ENCODE data around the gene SNX25. TPM values are rescaled to one million over a fixed set of nuclear protein-coding genes. Genes with fewer than 3 reads are reported as not detected.

Gene SNX25
- total and polyA plus RNA-seq, 2 of the 13 experiments (the other 11 are each of a cell fraction or from before 2014, with no cell fraction given): 23.4 to 23.5 TPM

- FAIRE-seq: no peak
- no peak for DNase-seq (ENCODE audit: low spot score)
- H3K9me3 ChIP-seq (ENCODE audit: low read length): no peaks in the 10 kb centered on the region
- WGBS (ENCODE audit: low lambda C conversion rate): 91% methylated on average over 4 of the region's 4 CpGs
- H3K4me2 ChIP-seq (ENCODE audit: low read depth, low read length): no peak overlapping the region
- H3K36me3 ChIP-seq (replicated peaks in 1 of 2; ENCODE audit: control insufficient read depth in 1 of 2, insufficient read depth in 2 of 2, low read length in 2 of 2): peaks cover 6 to 21% of the 10 kb centered on the region in 2 experiments; a peak in 4 of 5 replicates
- H4K20me1 ChIP-seq (ENCODE audit: insufficient read depth, low read length): no peaks in the 10 kb centered on the region
- H3K27ac ChIP-seq (ENCODE audit: extremely low read length, insufficient read depth, low read length): no peak overlapping the region
- H3K27me3 ChIP-seq (ENCODE audit: control insufficient read depth in 1 of 2, insufficient read depth in 2 of 2, low read length in 2 of 2): no peaks in the 10 kb centered on the region
- BruUV-seq (replicated peaks): no TSS peak
- intact Hi-C loops (cut with micrococcal nuclease; ENCODE audit: unreplicated experiment): no loop called here
- H3K4me3 ChIP-seq (replicated peaks in 1 of 3; ENCODE audit: insufficient read depth in 1 of 3, low read depth in 2 of 3, low read length in 3 of 3): no peak overlapping the region
- no peaks in the 10 kb centered on the region for H3K4me1 ChIP-seq (ENCODE audit: insufficient read depth, low read length)
- no peaks in the 10 kb centered on the region for H3K79me2 ChIP-seq (ENCODE audit: insufficient read depth, low read length)
- no peak for ATAC-seq
- in situ Hi-C loops (cut with HindIII; ENCODE audit: extremely low pct_ligation_motif_present, low pct_unique_long_range_greater_than_20kb): no loop called here
- ChIA-PET CTCF (ENCODE audit: low intra/inter-chr PET ratio, low total read pairs) (interaction anchor here (1.2 kb wide), 1 partner anchor 121 kb away, joined by 3 read pairs; no protein-coding TSS in a partner anchor), POLR2A (no interaction called here)
- no peak overlapping the region for H2AFZ ChIP-seq (ENCODE audit: low read length)
- H3K9ac ChIP-seq (ENCODE audit: insufficient read depth, low read depth, low read length): no peak overlapping the region
- TF ChIP-seq AFF4 (CRISPR knock-in tag; IDR thresholded peaks at IDR 0.05) (no peak), HOXA9 (CRISPR knock-in tag; IDR thresholded peaks at IDR 0.05; ENCODE audit: borderline replicate concordance) (no peak), HNRNPL (IDR thresholded peaks at IDR 0.05; ENCODE audit: low read depth, low read length) (no peak), ZNF496 (CRISPR knock-in tag; IDR thresholded peaks at IDR 0.05; ENCODE audit: insufficient replicate concordance) (no peak), HIVEP1 (CRISPR knock-in tag; IDR thresholded peaks at IDR 0.05) (no peak), ZNF362 (CRISPR knock-in tag; IDR thresholded peaks at IDR 0.05; ENCODE audit: borderline replicate concordance) (no peak), MXD3 (CRISPR knock-in tag; IDR thresholded peaks at IDR 0.05) (no peak), ZNF564 (CRISPR knock-in tag; IDR thresholded peaks at IDR 0.05) (no peak), ZNF781 (CRISPR knock-in tag; IDR thresholded peaks at IDR 0.05; ENCODE audit: borderline replicate concordance, not compliant biosample characterization) (no peak)
- TF ChIP-seq, protein P1, sequence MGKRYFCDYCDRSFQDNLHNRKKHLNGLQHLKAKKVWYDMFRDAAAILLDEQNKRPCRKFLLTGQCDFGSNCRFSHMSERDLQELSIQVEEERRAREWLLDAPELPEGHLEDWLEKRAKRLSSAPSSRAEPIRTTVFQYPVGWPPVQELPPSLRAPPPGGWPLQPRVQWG (CRISPR knock-in tag; IDR thresholded peaks at IDR 0.05; ENCODE audit: borderline replicate concordance, low read depth): no peak
- TF ChIP-seq, protein P2, sequence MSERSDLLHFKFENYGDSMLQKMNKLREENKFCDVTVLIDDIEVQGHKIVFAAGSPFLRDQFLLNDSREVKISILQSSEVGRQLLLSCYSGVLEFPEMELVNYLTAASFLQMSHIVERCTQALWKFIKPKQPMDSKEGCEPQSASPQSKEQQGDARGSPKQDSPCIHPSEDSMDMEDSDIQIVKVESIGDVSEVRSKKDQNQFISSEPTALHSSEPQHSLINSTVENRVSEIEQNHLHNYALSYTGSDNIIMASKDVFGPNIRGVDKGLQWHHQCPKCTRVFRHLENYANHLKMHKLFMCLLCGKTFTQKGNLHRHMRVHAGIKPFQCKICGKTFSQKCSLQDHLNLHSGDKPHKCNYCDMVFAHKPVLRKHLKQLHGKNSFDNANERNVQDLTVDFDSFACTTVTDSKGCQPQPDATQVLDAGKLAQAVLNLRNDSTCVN (CRISPR knock-in tag; IDR thresholded peaks at IDR 0.05; ENCODE audit: borderline replicate concordance): no peak
- TF ChIP-seq, protein P3, sequence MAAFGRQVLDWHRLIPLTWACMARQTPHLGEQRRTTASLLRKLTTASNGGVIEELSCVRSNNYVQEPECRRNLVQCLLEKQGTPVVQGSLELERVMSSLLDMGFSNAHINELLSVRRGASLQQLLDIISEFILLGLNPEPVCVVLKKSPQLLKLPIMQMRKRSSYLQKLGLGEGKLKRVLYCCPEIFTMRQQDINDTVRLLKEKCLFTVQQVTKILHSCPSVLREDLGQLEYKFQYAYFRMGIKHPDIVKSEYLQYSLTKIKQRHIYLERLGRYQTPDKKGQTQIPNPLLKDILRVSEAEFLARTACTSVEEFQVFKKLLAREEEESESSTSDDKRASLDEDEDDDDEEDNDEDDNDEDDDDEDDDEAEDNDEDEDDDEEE (CRISPR knock-in tag; IDR thresholded peaks at IDR 0.05): no peak
These were observed 95.1 kb downstream of the SNX25 start for GRCh38 chr4:185304541-185304940.
